Keratinocyte (primary cell): ENCODE results near the gene CISD3.

ENCODE experiments used
- CTCF ChIP-seq, 3 experiments: IDR thresholded peaks in 1 of 3; conservative IDR thresholded peaks in 1 of 3; optimal IDR thresholded peaks in 1 of 3; 2 replicates in 2 of 3; 3 replicates in 1 of 3; pipeline versions ENCODE3 to v1.5.1; 2011; ENCODE audit warnings: low read length in 3 of 3, mild to moderate bottlenecking in 3 of 3, moderate library complexity in 2 of 3, control low read depth in 1 of 3, inconsistent platforms in 1 of 3; ENCODE audit not compliant: insufficient read depth in 2 of 3; ENCODE audit errors: extremely low read depth in 1 of 3
- EZH2 ChIP-seq: IDR thresholded peaks from one replicate; pipeline ENCODE4 v1.6.1; 2012; ENCODE audit warnings: inconsistent platforms, mild to moderate bottlenecking, low read length, moderate library complexity

GRCh38 chr17:38724337-38724988 lies 5.7 kb upstream of the CISD3 start:
- TF ChIP-seq EZH2 (no peak), CTCF (optimal IDR thresholded peaks at IDR 0.05 in 1 of 3, IDR thresholded peaks at IDR 0.05 in 1 of 3, conservative IDR thresholded peaks at IDR 0.05 in 1 of 3; ENCODE audit: extremely low read depth in 1 of 3, insufficient read depth in 2 of 3, low read length in 3 of 3) (no peak)
